Neuron (in vitro differentiated cells): ENCODE results near the gene FMN1.

Experiments used
- H2AFZ ChIP-seq: one replicate; pipeline ENCODE4 v1.6.1; 2013; ENCODE audit warnings: low read depth, mild to moderate bottlenecking, inconsistent platforms, low read length, moderate library complexity
- H3K27me3 ChIP-seq: one replicate; pipeline ENCODE4 v1.6.1; 2013; ENCODE audit warnings: low read length; ENCODE audit not compliant: insufficient read depth
- H3K36me3 ChIP-seq: one replicate; pipeline ENCODE4 v1.6.1; 2013; ENCODE audit warnings: low read length; ENCODE audit not compliant: insufficient read depth
- H3K4me1 ChIP-seq: one replicate; pipeline ENCODE4 v1.6.1; 2013; ENCODE audit warnings: low read length; ENCODE audit not compliant: insufficient read depth
- H3K4me3 ChIP-seq: 2 replicates; pipeline ENCODE4 v1.5.1; 2013; ENCODE audit warnings: mild to moderate bottlenecking, low read length, moderate library complexity
- H3K9me3 ChIP-seq: one replicate; pipeline ENCODE4 v1.6.1; 2013; ENCODE audit warnings: low read length

FMN1 gene

DNA sequence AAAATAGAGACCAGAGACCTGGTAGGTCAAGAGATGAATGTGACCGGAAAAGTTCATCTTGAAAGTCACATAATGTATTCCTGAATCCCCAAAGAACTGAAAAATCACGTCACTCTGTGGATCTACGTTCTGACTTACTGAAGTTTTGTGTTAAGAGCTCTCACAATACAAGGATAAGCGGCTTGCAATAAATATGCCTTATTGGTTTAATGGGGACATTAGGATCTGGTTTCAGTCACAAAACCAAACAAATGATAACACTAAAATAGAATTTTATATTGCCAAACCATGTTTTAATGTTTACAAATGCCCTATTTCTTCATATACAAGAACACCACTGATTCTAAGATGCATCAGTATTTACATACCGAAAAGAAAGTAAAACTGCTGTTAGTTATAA, 164.2 kb downstream of the FMN1 start:
- no peaks in the 10 kb centered on the region for H3K27me3 ChIP-seq
- H3K4me1 ChIP-seq = peaks cover 7% of the 10 kb centered on the region
- no peaks in the 10 kb centered on the region for H3K9me3 ChIP-seq
- no peak overlapping the region for H3K4me3 ChIP-seq
- H3K36me3 ChIP-seq = no peaks in the 10 kb centered on the region
- no peak overlapping the region for H2AFZ ChIP-seq

DNA sequence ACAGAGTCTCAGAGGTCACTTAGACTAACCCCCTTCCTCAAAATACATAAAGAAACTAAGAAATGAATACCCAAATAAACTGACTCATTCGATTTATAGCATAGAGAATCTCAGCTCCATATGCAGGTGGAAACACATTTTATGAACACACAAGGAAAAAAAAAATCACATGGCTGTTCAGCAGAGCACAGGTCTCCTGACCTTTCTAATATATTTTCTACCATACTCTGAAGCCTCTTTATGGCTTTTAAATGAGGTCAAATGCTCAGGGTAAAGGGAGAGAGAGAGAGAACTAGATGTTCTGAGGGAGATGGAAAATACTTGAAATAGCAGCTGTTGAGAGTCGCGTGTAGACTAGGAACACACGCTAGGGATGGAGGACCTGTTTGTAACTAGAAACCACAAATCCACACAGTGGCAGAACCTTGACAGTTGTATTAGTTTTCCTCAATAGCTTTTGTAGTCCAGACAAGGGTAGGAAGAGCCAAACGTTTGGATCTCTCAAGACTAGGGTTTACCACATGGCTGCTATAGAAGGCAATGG, 165.3 kb downstream of the FMN1 start:
- Histone ChIP-seq H3K36me3 (no peaks in the 10 kb centered on the region), H3K4me1 (peaks cover 7% of the 10 kb centered on the region)

DNA sequence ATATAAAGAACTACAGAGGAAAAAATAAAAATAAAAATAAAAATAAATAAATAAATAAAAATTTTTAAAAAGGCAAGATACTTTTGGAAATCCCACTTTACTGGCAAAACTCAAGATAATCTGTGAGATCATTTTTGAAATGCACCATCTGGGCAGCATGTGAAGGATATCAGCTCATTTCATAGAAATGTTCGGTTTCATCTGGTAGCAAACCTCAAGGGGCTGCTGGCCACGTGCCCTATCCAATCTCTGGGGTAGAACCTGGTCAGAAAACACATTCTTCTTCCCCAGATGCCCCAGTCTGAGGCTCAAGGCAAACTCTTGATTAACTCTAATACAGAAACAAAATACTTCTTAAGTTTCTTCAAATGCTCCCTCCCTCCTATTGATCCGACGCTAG, 166.0 kb downstream of the FMN1 start:
- Histone ChIP-seq H2AFZ (no peak overlapping the region), H3K9me3 (no peaks in the 10 kb centered on the region), H3K27me3 (no peaks in the 10 kb centered on the region), H3K4me3 (no peak overlapping the region), H3K4me1 (peaks cover 7% of the 10 kb centered on the region), H3K36me3 (no peaks in the 10 kb centered on the region)

More for the DNA sequence above, 165.3 kb downstream of the FMN1 start:
- Histone ChIP-seq H2AFZ (no peak overlapping the region), H3K9me3 (no peaks in the 10 kb centered on the region), H3K4me3 (no peak overlapping the region), H3K27me3 (no peaks in the 10 kb centered on the region)

GRCh38 chr15:33027306-33028035, 167.0 kb downstream of the FMN1 start:
- no peak overlapping the region for H3K4me3 ChIP-seq
- H3K9me3 ChIP-seq = no peaks in the 10 kb centered on the region
- peaks cover 11% of the 10 kb centered on the region for H3K4me1 ChIP-seq
- no peak overlapping the region for H2AFZ ChIP-seq
- no peaks in the 10 kb centered on the region for H3K36me3 ChIP-seq
- H3K27me3 ChIP-seq = no peaks in the 10 kb centered on the region

- H2AFZ ChIP-seq = no peak overlapping the region
- H3K4me1 ChIP-seq = peaks cover 16% of the 10 kb centered on the region
- H3K36me3 ChIP-seq = no peaks in the 10 kb centered on the region
- no peaks in the 10 kb centered on the region for H3K27me3 ChIP-seq
- no peak overlapping the region for H3K4me3 ChIP-seq
- no peaks in the 10 kb centered on the region for H3K9me3 ChIP-seq
Observed at GRCh38 chr15:33026614-33027013, 167.9 kb downstream of the FMN1 start.

DNA sequence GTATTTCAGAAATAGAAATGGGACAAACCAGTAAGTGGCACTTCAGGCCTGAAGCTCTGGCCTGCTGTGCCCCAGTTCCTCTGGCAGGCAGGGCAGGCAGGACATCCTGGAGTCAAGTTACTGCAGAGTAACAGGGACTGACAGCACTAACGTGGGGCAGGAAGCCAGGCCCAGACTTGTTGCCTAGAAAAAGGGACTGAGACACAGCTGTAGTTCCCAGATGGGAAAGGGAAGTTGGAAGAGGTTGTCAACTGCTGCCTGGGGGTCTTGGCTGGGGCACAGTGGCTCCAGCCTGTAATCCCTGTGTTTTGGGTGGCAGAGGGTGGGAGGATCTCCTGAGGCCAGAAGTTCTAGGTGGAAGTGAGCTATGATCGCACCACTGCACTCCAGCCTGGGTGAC, 171.9 kb downstream of the FMN1 start:
- Histone ChIP-seq H3K27me3 (no peaks in the 10 kb centered on the region), H3K4me1 (peaks cover 16% of the 10 kb centered on the region), H3K4me3 (no peak overlapping the region), H2AFZ (no peak overlapping the region), H3K9me3 (no peaks in the 10 kb centered on the region), H3K36me3 (no peaks in the 10 kb centered on the region)

- H3K4me3 ChIP-seq = no peak overlapping the region
- no peaks in the 10 kb centered on the region for H3K27me3 ChIP-seq
- no peaks in the 10 kb centered on the region for H3K36me3 ChIP-seq
- no peak overlapping the region for H2AFZ ChIP-seq
- peaks cover 16% of the 10 kb centered on the region for H3K4me1 ChIP-seq
- no peaks in the 10 kb centered on the region for H3K9me3 ChIP-seq
Observed at GRCh38 chr15:33021806-33022389, 172.6 kb downstream of the FMN1 start.

GRCh38 chr15:33019354-33019981, 175.0 kb downstream of the FMN1 start:
- no peaks in the 10 kb centered on the region for H3K9me3 ChIP-seq
- H3K27me3 ChIP-seq = no peaks in the 10 kb centered on the region
- no peak overlapping the region for H3K4me3 ChIP-seq
- H2AFZ ChIP-seq = no peak overlapping the region
- H3K4me1 ChIP-seq = peaks cover 19% of the 10 kb centered on the region
- H3K36me3 ChIP-seq = no peaks in the 10 kb centered on the region

DNA sequence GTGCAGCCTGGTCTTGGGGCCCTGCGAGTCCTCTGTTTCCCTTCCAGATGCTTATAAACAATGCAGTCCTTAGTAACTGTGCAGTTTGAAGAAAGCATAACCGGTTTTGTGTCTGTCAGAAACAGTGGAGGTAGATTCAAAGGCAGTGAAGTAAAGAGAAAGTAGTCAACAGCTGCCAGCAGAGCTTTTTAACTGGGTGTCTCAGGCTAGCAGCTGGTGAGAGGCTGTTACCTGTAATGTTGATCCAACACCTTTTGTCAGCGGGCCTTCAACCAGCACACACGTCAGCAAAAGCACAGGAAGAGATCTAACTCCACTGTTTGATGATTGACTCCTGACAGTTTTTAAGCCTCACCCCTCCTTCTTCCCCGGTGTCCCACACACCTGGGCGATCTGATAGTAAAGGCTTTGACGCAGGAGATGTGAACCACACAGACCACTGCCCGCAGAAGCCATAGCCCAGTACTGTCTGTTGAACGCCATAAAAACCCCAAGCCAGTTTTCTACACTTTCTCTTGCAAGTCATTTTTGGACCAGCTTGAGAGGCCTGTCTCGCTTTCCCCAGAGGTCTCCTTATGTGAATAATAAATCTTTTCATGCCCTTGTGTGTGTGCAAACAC, 178.0 kb downstream of the FMN1 start:
- no peak overlapping the region for H3K4me3 ChIP-seq
- no peak overlapping the region for H2AFZ ChIP-seq
- no peaks in the 10 kb centered on the region for H3K36me3 ChIP-seq
- H3K4me1 ChIP-seq = peaks cover 10% of the 10 kb centered on the region
- H3K27me3 ChIP-seq = no peaks in the 10 kb centered on the region
- H3K9me3 ChIP-seq = no peaks in the 10 kb centered on the region

DNA sequence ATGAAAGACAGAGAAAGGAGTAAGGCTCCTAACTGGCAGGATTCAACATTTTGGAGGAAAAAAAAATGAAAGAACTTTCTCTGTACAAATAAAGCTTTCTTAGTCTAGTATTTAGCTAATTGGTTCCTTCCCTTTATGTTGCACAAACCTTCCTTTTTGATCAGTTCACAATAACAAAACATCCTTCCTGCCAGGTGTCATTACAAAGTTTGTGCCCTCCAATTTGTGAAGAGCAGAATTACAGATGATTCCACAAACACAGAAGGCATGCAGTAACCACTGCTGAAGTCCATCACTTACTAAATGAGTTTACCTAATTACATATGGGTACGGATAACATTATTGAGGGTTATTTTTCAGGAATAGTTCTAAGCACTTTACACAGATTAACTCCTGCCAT, 179.9 kb downstream of the FMN1 start:
- Histone ChIP-seq H3K4me3 (no peak overlapping the region), H3K9me3 (no peaks in the 10 kb centered on the region), H3K27me3 (no peaks in the 10 kb centered on the region), H2AFZ (no peak overlapping the region), H3K4me1 (peaks cover 10% of the 10 kb centered on the region), H3K36me3 (no peaks in the 10 kb centered on the region)

- H3K4me3 ChIP-seq = no peak overlapping the region
- no peak overlapping the region for H2AFZ ChIP-seq
- no peaks in the 10 kb centered on the region for H3K9me3 ChIP-seq
- no peaks in the 10 kb centered on the region for H3K36me3 ChIP-seq
- no peaks in the 10 kb centered on the region for H3K27me3 ChIP-seq
- H3K4me1 ChIP-seq = peaks cover 10% of the 10 kb centered on the region
Observed at GRCh38 chr15:33013827-33014445, 180.6 kb downstream of the FMN1 start.

GRCh38 chr15:33011976-33012375, 182.5 kb downstream of the FMN1 start:
- H3K4me3 ChIP-seq = no peak overlapping the region
- no peak overlapping the region for H2AFZ ChIP-seq
- peaks cover 28% of the 10 kb centered on the region for H3K4me1 ChIP-seq
- no peaks in the 10 kb centered on the region for H3K27me3 ChIP-seq
- no peaks in the 10 kb centered on the region for H3K36me3 ChIP-seq
- no peaks in the 10 kb centered on the region for H3K9me3 ChIP-seq

GRCh38 chr15:33009603-33010002, 184.9 kb downstream of the FMN1 start:
- Histone ChIP-seq H3K4me3 (no peak overlapping the region), H3K36me3 (no peaks in the 10 kb centered on the region), H3K9me3 (no peaks in the 10 kb centered on the region), H2AFZ (no peak overlapping the region), H3K4me1 (peaks cover 27% of the 10 kb centered on the region), H3K27me3 (no peaks in the 10 kb centered on the region)
